C4-2B (cell line): Measurements from ENCODE around the gene MT1M.

Source experiments
- H3K27ac ChIP-seq: fragments of 450-650 bp; 2 replicates; pipeline ENCODE4 v1.5.1; 2017
- CTCF ChIP-seq: fragments of 450-650 bp; conservative IDR thresholded peaks from 2 replicates; pipeline ENCODE4 v1.5.1; 2017; ENCODE audit warnings: mild to moderate bottlenecking
- ZFX ChIP-seq: fragments of 450-650 bp; IDR thresholded peaks from 2 replicates; pipeline ENCODE4 v1.6.1; 2017

The MT1M gene

GRCh38 chr16:56606071-56606475 lies 26.4 kb upstream of the MT1M start:
- no peak for TF ChIP-seq ZFX
- TF ChIP-seq CTCF, result no peak
- H3K27ac ChIP-seq, result peak overlapping the region; percentile 79

- no peak for TF ChIP-seq CTCF
- H3K27ac ChIP-seq, result peak overlapping the region; percentile 79
These were observed 25.9 kb upstream of the MT1M start for GRCh38 chr16:56606476-56607108.

GRCh38 chr16:56607109-56607618 lies 25.3 kb upstream of the MT1M start:
- TF ChIP-seq ZFX (no peak), CTCF (no peak)
- peak overlapping the region; percentile 79 for H3K27ac ChIP-seq

GRCh38 chr16:56607675-56608042 lies 24.8 kb upstream of the MT1M start:
- peak overlapping the region; percentile 79 for H3K27ac ChIP-seq
- TF ChIP-seq CTCF (no peak), ZFX (no peak)

- TF ChIP-seq ZFX (no peak), CTCF (no peak)
- peak within 1 kb of the TSS; percentile 79 for H3K27ac ChIP-seq
These were observed 24.2 kb upstream of the MT1M start, which contains the start of gene MT2A for GRCh38 chr16:56608043-56608875. MT2A (plus strand) TSS chr16:56608584; CDS start chr16:56608656, 72 bp downstream.

- TF ChIP-seq CTCF (no peak; the same call in 1 of the 2 replicates), ZFX (no peak)
- H3K27ac ChIP-seq, result peak overlapping the region; percentile 79
These were observed 23.5 kb upstream of the MT1M start for GRCh38 chr16:56608876-56609462.

GRCh38 chr16:56609463-56609921 lies 23.0 kb upstream of the MT1M start:
- H3K27ac ChIP-seq, result peak overlapping the region; percentile 79

More at GRCh38 chr16:56609463-56609921, 23.0 kb upstream of the MT1M start:
- TF ChIP-seq ZFX (no peak), CTCF (no peak)
